Natural killer cell (primary cell): Measurements from ENCODE around the gene PRDM11. TPM values are rescaled to one million over a fixed set of nuclear protein-coding genes. Genes with fewer than 3 reads are reported as not detected.
"Not testable (repeated sequence)": the region's sequence is repeated elsewhere in the genome, so short reads cannot be mapped to it uniquely, and the experiment has no call there.

Experiments used
- ATAC-seq, 3 donors: fragments of 150-1000 bp in 2 of 3; fragments of 200-7000 bp in 1 of 3; cut with Tn5 transposase; 1 replicate in 1 of 3; 2 replicates in 2 of 3; pipeline ENCODE4 v1.10.0; 2021; ENCODE audit warnings: mild to moderate bottlenecking in 2 of 3, moderate library complexity in 2 of 3
- DNase-seq, 2 donors: peaks; one replicate each; pipeline versions ENCODE4 v3.0.0 to v3.0.0-alpha.2; 2013 to 2021; ENCODE audit warnings: mixed read lengths in 1 of 2
- H3K27ac ChIP-seq: one replicate; pipeline ENCODE4 v1.5.1; 2013; ENCODE audit warnings: mild to moderate bottlenecking, low read length
- H3K27me3 ChIP-seq: one replicate; pipeline ENCODE4 v1.6.1; 2013; ENCODE audit warnings: low read length; ENCODE audit not compliant: control insufficient read depth, insufficient read depth
- H3K36me3 ChIP-seq: one replicate; pipeline ENCODE4 v1.6.1; 2013; ENCODE audit warnings: low read length; ENCODE audit not compliant: control insufficient read depth, insufficient read depth
- H3K4me1 ChIP-seq: one replicate; pipeline ENCODE4 v1.6.1; 2013; ENCODE audit warnings: low read length; ENCODE audit not compliant: control insufficient read depth, insufficient read depth
- H3K4me3 ChIP-seq: one replicate; pipeline ENCODE4 v1.5.1; 2013; ENCODE audit warnings: low read length
- H3K9me3 ChIP-seq: one replicate; pipeline ENCODE4 v1.6.1; 2013; ENCODE audit warnings: low read length; ENCODE audit not compliant: control insufficient read depth, insufficient read depth
- H3K27ac Mint-ChIP-seq, 2 donors: one replicate each; pipeline ENCODE4 v1.8.0; 2022; ENCODE audit warnings: mild to moderate bottlenecking in 2 of 2, mixed read lengths in 2 of 2, moderate library complexity in 1 of 2
- H3K27me3 Mint-ChIP-seq, 2 donors: one replicate each; pipeline ENCODE4 v1.8.0; 2022; ENCODE audit warnings: low read depth in 2 of 2, mixed read lengths in 2 of 2
- H3K36me3 Mint-ChIP-seq: one replicate; pipeline ENCODE4 v1.8.0; 2022; ENCODE audit warnings: mixed read lengths
- H3K4me1 Mint-ChIP-seq, 2 donors: one replicate each; pipeline ENCODE4 v1.8.0; 2022; ENCODE audit warnings: mixed read lengths in 2 of 2
- H3K4me3 Mint-ChIP-seq: one replicate; pipeline ENCODE4 v1.8.0; 2022; ENCODE audit warnings: mild to moderate bottlenecking, moderate library complexity, mixed read lengths
- H3K9me3 Mint-ChIP-seq, 2 donors: one replicate each; pipeline ENCODE4 v1.8.0; 2022; ENCODE audit warnings: mixed read lengths in 2 of 2
- CTCF ChIP-seq: fragments of 200-600 bp; IDR thresholded peaks from one replicate; pipeline ENCODE4 v1.8.0; 2022; ENCODE audit warnings: antibody characterized with exemption
- WGBS: methylation state at CpG from one replicate; pipeline ENCODE4 v1.1.7; 2013; ENCODE audit warnings: missing lambda C conversion rate; ENCODE audit not compliant: insufficient coverage; 5-methylcytosine and 5-hydroxymethylcytosine counted together
- intact Hi-C: fragments of 100-400 bp; cut with micrococcal nuclease; formaldehyde crosslinking; loops from one replicate; pipeline ENCODE4 v1.14.2; 2022
- total RNA-seq, 4 donors: library from RNA; stranded (reverse); fragments of 120-200 nt in 1 of 4; gene quantifications; one replicate each; pipeline versions ENCODE4 v1.2.3 to v1.2.4, GENCODE V29; 2013 to 2022

Gene PRDM11
- total RNA-seq, 3 donors from 2014 or later (not counting 1 experiment from before 2014, with no cell fraction given), result 10.3 to 14.7 (median 13.7) TPM

GRCh38 chr11:45248501-45249011, 102.1 kb downstream of the PRDM11 start:
- intact Hi-C loops, result no loop called here
- Histone ChIP-seq H3K4me1 (no peaks in the 10 kb centered on the region), H3K9me3 (no peaks in the 10 kb centered on the region), H3K4me3 (no peak overlapping the region), H3K27me3 (no peaks in the 10 kb centered on the region), H3K36me3 (no peaks in the 10 kb centered on the region), H3K27ac (no peak overlapping the region)
- no peak for DNase-seq
- H3K27me3 Mint-ChIP-seq, result peaks cover 0 to 14% of the 10 kb centered on the region in 2 donors
- no peak for ATAC-seq
- no peak overlapping the region for H3K27ac Mint-ChIP-seq
- WGBS, result 92% methylated on average over 2 of the region's 2 CpGs
- H3K4me1 Mint-ChIP-seq, result no peaks in the 10 kb centered on the region
- TF ChIP-seq CTCF, result no peak
- no peak overlapping the region for H3K4me3 Mint-ChIP-seq
- H3K9me3 Mint-ChIP-seq, result no peaks in the 10 kb centered on the region
- no peaks in the 10 kb centered on the region for H3K36me3 Mint-ChIP-seq

DNA sequence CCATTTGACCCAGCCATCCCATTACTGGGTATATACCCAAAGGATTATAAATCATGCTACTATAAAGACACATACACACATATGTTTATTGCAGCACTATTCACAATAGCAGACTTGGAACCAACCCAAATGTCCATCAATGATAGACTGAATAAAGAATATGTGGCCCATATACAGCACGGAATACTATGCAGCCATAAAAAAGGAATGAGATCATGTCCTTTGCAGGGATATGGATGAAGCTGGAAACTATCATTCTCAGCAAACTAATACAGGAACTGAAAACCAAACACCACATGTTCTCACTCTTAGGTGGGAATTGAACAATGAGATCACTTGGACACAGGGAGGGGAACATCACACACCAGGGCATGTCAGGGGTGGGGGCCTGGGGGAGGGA, 102.9 kb downstream of the PRDM11 start:
- DNase-seq, H3K27ac ChIP-seq, H3K36me3 Mint-ChIP-seq, H3K27ac Mint-ChIP-seq, H3K9me3 ChIP-seq, H3K4me3 ChIP-seq, H3K4me3 Mint-ChIP-seq, H3K4me1 ChIP-seq, intact Hi-C loops, H3K4me1 Mint-ChIP-seq, H3K36me3 ChIP-seq, ATAC-seq, H3K27me3 ChIP-seq, H3K9me3 Mint-ChIP-seq: not testable (repeated sequence)
- no CpG with 5 or more reads among the region's 1 CpG for WGBS
- H3K27me3 Mint-ChIP-seq, result peaks cover 0 to 17% of the 10 kb centered on the region in 2 donors

GRCh38 chr11:45250035-45250718, 103.7 kb downstream of the PRDM11 start:
- Histone ChIP-seq H3K27me3 (no peaks in the 10 kb centered on the region), H3K4me1 (no peaks in the 10 kb centered on the region), H3K9me3 (no peaks in the 10 kb centered on the region), H3K4me3 (no peak overlapping the region), H3K36me3 (no peaks in the 10 kb centered on the region), H3K27ac (no peak overlapping the region)
- peaks cover 0 to 17% of the 10 kb centered on the region in 2 donors for H3K27me3 Mint-ChIP-seq
- H3K4me3 Mint-ChIP-seq, result no peak overlapping the region
- no peak for DNase-seq
- H3K9me3 Mint-ChIP-seq, result no peaks in the 10 kb centered on the region
- TF ChIP-seq CTCF, result no peak
- H3K36me3 Mint-ChIP-seq, result no peaks in the 10 kb centered on the region
- 66% methylated on average over 3 of the region's 3 CpGs for WGBS
- H3K27ac Mint-ChIP-seq, result no peak overlapping the region
- ATAC-seq, result no peak
- H3K4me1 Mint-ChIP-seq, result no peaks in the 10 kb centered on the region
- intact Hi-C loops, result no loop called here

DNA sequence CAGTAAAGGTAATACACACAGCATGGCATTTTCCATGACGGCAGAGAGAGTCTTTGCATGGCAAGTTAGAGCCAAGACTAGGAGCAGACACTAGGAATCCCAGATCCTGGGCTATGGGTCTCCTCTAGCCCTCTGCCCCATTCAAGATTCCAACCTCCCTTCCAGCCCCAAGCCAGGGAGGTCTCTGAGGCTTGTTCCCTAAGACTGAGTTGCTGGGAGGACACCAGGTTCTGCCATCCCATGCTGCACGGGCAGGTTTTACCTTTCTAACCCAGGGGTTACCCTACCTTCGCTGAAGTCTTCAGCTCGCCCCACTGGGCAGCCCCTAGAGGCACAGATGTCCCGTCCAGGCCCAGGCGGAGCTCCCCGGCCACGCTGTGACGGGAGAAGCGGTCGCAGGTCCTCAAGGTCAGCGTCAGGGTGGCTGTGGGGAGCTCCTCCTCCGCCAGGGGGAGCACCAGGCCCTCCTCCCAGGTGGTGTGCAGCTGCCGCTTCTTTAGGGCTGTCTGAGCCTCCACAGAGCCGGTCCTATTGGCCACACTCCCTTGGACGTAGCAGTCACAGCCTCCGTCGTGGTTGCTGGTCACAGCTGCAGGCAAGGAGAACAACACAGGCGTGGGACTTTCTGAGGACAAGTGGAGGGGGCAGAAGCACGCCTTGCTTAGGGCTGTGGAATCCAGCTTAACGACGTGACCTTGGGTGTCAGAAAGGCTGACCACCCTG, 105.9 kb downstream of the PRDM11 start:
- Mint-ChIP-seq H3K4me3 (no peak overlapping the region), H3K9me3 (no peaks in the 10 kb centered on the region), H3K27me3 (peaks cover 0 to 18% of the 10 kb centered on the region in 2 donors), H3K4me1 (no peaks in the 10 kb centered on the region), H3K36me3 (no peaks in the 10 kb centered on the region), H3K27ac (no peak overlapping the region)
- WGBS, result 67% methylated on average over 22 of the region's 22 CpGs
- no peaks in the 10 kb centered on the region for H3K4me1 ChIP-seq
- ATAC-seq (no peak), DNase-seq (peak in 1 of 2 donors; percentile 30)
- no peaks in the 10 kb centered on the region for H3K27me3 ChIP-seq
- H3K9me3 ChIP-seq, result no peaks in the 10 kb centered on the region
- no peak overlapping the region for H3K27ac ChIP-seq
- peak; percentile 35 for TF ChIP-seq CTCF
- no peak overlapping the region for H3K4me3 ChIP-seq
- H3K36me3 ChIP-seq, result no peaks in the 10 kb centered on the region
- intact Hi-C loops, result no loop called here
